ENCODE data around the gene FAM200B.
"Not testable (repeated sequence)": the region's sequence is repeated elsewhere in the genome, so short reads cannot be mapped to it uniquely, and the experiment has no call there.

Gene FAM200B

DNA sequence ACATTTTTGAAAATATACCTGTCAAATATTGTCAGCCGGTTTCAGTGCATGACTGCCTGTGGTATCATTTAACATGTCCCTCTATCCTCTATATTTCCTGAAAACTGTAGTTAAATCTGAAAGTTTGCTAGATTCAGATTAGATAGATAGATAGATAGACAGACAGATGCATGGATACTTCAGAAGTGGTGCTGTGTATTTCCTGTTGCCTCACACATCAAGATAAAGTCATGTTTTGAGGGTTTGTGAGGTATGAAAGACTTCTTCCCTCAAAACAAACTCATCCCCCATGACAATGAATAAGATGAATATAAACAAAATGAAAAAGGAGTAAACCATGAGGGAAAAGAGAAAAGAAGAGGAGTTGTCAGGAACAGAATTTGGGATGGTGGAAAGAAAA is 15.2 kb downstream of the FAM200B start:
- DNase-seq (ENCODE audit: low spot score) = no peak

DNA sequence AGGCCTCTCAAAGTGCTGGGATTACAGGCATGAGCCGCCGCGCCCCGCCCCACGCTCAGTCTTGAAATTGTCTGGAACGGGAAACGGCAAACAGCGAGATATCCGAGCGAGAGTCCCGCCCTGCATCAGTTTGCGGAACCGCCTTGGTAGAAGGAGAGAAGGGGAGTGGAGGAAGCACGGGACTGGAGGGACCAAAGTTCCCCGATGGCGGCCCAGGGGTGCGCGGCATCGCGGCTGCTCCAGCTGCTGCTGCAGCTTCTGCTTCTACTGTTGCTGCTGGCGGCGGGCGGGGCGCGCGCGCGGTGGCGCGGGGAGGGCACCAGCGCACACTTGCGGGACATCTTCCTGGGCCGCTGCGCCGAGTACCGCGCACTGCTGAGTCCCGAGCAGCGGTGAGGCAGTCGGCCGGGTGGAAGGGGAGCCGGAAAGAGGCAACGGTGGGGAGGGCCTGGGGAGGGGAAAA is 21.3 kb downstream of the FAM200B start, which contains the start of gene BST1:
Gene BST1, plus strand, starts transcription at position 125 of the 463 bp plus-strand sequence. Its CDS starts 80 bp downstream, at position 205.
- DNase-seq (ENCODE audit: low spot score) = no peak

DNA sequence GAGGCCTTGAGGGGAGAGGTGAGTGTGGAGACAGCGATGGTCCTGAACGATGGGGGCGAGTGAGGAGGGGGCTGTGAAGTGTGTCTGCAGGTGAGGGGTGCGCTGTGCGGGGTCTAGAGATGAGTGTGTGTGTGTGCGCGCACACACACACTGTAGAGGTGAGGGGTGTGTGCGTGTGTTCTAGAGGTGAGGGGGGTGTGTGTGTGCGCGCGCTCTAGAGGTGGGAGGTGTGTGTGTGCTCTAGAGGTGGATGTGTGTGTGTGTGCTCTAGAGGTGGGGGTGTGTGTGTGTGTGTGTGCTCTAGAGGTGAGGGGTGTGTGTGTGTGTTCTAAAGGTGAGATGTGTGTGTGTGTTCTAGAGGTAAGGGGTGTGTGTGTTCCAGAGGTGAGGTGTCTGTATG is 21.8 kb downstream of the FAM200B start:
- no peak for DNase-seq (ENCODE audit: low spot score)

DNA sequence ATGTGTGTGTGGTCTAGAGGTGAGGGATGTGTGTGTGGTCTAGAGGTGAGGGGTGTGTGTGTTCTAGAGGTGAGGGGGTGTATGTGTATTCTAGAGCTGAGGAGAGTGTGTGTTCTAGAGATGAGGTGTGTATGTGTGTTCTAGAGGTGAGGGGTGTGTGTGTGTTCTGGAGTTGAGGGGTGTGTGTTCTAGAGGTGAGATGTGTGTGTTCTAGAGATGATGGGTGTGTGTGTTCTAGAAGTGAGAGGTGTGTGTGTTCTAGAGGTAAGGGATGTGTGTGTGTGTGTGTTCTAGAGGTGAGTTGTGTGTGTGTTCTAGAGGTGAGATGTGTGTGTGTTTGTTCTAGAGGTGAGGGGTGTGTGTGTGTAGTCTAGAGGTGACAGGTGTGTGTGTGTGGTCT is 22.5 kb downstream of the FAM200B start:
- DNase-seq (ENCODE audit: low spot score) = no peak

DNA sequence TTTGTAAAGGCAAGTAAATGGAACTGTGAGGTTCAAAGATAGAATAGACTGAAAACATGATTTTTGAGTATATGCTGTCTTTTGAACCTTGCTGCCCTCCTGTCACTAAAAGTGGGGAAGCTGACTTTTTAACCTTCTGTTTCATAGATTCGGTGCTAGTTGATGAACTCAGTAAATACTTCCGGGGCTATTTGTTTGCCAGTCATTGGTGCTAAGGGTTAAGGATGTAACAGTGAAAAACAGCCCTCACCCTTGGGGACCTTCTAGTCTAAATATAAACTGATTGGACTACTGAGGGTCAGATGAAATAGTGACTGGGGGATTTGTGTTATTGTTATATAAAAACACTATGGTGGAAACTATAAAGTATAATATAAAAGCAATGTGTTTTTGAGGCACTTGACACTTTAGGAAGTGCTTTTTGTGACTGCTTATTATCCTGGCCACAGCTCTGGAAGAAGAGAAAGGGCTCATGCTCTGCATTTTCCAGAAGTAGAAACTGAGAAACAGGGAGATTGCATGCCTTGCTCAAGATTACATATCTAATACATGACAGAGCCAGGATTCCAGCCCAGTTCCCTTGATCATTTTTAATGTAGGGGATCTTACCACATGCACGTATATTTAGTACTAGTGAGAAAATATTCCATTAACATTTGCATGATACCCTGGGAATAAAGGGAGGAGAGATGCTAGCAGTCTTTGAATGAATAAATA is 25.2 kb downstream of the FAM200B start:
- no peak for DNase-seq (ENCODE audit: low spot score)

DNA sequence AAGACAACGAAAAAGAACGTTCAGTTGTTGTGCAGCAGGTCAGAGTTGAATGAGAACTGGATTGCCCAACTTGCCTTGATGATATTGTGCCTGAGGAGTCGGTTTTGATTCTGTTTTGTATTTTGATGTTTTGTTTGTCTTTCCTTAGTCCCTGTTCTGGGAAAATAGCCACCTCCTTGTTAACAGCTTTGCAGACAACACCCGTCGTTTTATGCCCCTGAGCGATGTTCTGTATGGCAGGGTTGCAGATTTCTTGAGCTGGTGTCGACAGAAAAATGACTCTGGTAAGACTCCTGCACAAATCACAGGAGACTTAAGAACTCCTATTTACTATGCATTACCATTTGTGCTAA is 25.7 kb downstream of the FAM200B start:
- no peak for DNase-seq (ENCODE audit: low spot score)

DNA sequence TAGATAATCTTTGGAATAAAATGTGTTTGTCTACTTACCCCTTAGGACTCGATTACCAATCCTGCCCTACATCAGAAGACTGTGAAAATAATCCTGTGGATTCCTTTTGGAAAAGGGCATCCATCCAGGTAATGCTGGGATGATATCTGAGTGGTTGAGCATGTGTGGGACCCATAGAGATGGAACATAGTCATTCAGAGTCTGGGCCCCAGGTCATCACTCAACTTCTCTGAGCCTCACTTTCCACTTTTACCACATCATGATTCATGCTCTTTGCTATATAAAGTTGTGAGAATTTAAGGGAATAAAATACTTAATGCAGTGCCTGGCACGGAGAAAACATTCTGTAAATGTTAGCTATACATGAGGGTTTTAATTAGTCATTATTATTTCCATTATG is 30.1 kb downstream of the FAM200B start:
- DNase-seq (ENCODE audit: low spot score) = no peak

DNA sequence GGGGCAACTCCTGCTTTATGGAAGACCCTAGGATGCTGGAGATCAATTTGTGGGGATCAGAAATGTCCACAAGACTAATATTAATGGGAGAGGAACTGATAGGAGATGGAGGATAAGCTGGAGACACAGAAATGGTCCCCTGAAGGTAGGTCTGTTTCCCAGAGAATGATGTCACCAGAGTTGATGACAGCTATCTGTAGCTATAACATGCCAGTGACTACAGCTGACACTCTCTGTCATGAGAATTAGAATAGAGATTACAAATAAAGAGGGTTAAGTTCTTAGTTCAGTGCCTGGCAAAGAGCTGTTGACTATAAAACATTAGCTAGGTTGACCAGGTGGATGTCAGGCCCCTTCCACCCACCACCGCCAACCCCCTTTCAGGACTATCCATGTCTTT is 30.6 kb downstream of the FAM200B start:
- no peak for DNase-seq (ENCODE audit: low spot score)

DNA sequence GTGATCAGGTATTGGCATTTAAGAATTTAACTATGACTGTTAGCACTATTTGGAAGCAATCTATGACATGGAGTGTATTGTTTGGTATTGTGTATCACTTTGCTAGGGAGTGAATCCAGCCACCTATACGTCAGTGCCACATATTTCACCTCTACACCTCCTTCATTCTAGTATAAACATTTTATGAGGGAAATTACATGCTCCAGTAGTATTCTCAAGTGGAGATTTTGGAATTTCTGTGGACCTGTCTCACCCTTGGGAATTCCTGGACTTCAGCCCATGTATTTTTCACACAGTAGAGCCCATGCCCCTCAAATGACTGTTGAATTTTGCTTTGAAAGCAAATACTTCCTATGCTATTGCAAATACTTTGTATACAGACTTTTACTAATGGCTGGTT is 32.5 kb downstream of the FAM200B start:
- no peak for DNase-seq (ENCODE audit: low spot score)

DNA sequence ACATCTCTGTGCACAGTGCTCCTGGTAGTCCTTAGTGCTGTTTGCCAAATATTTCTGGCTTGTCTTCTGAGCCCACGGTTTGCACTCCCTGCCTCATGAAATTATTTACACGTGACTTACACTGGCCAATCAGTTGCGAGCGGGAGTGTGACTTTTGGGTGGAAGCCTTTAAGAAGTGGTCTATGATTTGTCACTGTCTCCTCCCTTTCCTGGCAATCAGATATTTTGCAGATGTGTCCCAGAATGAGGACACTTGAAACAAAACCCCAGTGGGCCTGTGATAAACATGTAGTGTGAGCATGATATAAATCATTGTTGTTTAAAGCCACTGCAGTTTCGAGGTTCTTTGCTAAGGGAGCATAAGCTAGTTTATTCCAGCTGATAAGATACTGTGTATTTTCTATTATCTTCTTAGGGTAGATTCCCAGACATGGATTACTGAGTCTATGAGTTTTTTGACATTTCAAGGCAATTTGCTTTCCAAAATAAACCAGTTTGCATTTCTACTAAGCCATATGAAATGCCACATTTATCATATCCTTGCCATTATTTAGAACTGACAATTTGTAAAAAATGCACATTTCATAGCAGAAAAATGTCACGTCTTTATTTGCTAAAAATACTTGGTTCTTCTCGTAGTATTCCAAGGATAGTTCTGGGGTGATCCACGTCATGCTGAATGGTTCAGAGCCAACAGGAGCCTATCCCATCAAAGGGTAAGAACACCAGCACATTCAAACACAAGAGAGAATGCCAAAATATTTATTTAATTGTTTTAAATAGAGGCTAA is 33.2 kb downstream of the FAM200B start:
- no peak for DNase-seq (ENCODE audit: low spot score)

DNA sequence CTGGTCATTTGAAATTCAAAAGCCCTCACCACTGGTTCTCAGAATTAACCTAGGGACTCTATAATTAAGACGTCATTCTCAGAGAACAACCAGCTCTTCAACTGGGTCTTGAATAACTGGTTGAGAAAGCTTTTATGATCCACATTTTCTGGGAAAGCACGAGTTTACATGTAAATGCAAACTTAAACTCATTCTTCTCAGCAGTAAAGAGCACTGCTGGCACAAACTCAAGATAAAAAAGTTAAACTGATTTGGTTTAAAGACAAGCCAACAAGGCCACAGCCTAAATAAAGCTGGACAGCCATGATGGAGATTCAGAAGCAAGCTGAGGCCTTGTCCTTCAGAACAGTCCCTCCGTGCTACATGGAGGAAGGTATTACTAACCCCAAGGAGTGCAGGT is 34.5 kb downstream of the FAM200B start:
- DNase-seq (ENCODE audit: low spot score) = no peak

DNA sequence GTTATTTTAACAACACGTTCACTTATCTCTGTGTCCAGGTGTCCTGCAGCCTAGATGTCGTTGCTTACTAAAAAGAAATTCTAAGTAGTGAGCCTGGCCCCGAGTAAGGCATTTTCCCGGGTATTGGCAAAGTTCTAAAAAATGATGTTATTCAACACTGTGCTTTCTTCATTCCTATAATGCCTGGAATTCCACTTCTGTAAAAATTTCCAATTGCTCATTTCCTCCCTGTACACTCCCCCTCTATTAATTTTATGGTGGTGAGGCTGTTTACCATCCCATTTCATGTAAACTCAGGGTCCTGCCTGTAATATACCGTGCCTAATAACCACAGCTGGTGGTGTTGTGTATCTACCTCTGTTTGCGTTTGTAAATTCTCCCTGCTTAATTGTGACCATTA is 35.5 kb downstream of the FAM200B start:
- DNase-seq (ENCODE audit: low spot score) = no peak

DNA sequence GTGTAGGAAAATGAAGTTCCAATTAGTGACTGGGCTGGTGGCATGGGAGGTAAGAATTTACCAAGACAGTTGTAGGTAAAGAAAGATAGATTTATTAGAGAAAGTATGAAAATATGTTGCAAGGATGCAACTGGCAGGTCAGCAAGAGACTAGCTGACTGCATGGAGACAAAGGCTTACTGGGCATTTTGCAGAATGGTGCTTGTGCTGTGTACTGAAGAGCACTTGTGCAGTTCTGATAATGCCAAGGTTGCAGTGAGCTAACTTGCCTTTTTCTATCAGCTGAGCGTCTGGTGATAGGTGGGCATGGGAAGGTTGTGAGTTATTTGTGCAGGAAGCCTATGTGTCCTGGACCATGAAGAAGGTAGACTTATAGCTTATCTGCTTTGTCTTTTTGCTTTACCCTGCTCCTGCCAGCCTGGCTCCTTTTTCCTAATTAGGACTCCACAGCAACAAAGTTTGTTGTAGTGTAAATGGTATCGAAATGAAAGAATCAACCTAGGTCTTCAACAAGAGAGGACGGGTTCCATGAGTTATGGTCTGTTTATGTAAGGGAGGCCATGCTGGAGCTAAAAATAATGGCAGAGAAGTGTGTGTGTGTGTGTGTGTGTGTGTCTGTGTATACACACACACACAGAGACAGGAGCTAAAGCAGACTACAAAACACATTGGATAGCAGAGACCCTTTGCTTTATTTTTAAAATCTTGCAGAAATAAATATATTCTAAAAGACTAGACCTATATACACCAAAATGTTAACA is 36.2 kb downstream of the FAM200B start:
- DNase-seq (ENCODE audit: low spot score) = no peak

DNA sequence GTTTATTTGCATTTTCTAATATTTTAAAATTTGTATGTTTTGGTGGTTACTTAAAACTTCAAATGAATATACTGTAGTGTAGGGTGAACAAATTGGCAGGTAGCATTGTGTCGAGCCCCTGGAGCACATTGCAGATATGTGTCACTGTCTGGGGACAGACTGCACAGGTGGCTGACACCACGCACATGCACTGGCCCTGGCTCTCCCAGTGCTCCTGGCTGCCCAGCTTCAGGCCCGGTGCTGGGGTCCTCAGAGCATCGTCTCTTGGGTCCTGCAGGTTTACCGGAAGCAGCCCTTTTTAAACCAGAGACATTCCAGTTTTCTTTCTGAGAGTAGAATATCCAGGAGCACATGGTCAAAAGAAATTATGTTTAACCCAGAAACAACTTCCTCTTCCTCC is 36.8 kb downstream of the FAM200B start:
- no peak for DNase-seq (ENCODE audit: low spot score)

DNA sequence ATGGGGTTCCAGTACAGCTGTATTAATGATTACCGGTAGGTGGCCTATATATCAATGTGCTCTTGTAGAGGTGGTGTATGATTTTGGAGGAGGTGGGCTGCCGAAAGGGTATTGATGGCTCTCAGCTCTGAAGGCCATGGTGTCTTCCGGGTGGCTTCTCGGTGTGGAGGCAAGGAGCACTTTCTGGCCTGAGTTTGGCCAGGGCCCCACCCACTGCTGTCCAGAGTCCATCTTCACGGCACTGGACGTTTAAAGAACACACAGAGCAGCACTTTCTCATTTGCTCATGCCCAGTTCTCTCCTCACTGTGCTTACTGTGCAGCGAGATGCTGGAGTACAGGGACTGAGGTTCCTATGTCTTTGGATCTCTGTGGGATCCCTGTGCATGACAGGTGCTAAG is 37.3 kb downstream of the FAM200B start:
- peak; percentile 17 for DNase-seq (ENCODE audit: low spot score)

DNA sequence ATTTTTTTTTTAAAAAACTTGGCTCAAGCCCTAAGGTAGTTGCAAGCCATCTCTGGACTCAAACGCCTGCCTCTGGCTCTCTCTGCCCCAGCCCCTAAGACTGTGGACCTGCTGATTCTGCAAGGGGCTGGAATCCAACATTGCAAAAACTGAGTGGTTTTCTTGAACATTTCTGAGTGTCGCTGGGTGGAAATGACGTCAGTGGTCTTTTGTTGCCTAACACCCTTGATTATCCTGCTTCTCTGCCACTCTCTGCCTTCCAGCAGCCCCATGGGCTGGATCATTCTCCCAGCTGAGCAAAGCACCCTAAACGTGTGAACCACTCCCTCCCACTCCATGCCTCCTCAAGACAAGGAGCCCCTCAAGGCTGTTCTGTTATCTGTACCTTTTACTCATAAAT is 37.9 kb downstream of the FAM200B start:
- DNase-seq (ENCODE audit: low spot score) = no peak

DNA sequence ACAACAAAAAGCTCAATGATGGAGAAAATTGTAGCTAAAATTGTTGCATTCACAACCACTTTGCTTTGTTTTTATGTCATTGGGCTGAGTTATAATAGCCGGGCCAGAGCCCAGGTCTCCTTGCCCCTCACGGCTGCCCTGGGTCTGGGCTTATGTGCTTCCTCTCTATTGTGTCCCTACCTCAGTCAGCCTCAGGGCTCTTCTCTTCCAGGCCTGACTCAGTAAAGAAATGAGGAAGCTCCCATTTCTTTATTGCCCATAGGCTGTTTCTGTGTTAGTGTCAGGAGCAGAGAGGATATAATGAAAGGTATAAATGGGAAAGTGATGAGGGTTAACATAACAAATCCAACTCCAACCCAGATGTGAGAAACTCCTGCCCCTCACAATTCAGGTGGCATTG is 39.2 kb downstream of the FAM200B start:
- DNase-seq (ENCODE audit: low spot score) = no peak

DNA sequence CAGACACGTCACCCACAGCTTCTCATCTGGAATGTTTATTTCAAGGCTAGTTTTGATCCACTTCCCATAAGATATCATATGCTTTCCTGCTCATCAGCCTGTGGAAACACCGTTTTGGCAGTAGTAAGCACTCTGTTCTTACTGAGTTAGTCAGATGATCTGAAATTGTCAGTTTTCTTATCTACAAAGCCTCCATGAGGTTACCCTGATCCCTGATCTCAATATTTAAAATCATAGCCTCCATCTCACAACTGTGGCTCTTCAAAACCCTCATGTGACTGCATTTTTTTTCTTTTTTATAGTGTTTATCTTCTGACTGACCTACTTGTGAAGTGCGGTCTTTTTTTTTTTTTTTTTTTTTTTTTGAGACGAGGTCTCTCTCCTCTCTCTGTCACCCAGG is 44.0 kb downstream of the FAM200B start:
- no peak for DNase-seq (ENCODE audit: low spot score)

DNA sequence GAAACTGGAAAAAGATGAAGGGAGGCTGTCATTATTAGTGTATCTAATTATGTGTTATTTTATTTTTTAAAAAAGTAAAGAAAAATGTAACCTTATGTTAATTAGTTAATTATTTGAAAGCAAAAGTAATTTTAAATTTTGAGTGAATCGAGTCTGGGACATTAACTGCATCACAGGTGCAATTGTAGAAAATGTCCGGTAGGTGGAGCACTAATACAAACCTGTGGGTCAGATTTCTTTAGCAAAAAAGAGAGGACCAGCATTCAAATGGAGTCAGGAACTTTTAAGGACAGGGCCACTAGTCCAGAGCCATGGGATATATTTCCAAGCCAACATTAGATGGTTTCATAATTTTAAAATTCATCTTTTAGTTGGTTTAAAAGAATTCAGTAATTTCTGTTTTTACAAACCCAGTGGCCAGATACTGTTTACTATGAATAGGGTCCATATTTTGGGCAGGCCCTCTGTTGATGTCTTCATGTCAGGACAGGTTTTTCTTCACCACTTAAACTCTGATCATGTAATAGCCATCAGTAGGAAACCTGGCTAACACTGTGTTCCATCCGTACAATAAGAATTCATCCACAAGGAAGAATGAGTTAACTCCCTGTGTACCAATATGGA is 48.4 kb downstream of the FAM200B start:
- peak; percentile 47 for DNase-seq (ENCODE audit: low spot score)

DNA sequence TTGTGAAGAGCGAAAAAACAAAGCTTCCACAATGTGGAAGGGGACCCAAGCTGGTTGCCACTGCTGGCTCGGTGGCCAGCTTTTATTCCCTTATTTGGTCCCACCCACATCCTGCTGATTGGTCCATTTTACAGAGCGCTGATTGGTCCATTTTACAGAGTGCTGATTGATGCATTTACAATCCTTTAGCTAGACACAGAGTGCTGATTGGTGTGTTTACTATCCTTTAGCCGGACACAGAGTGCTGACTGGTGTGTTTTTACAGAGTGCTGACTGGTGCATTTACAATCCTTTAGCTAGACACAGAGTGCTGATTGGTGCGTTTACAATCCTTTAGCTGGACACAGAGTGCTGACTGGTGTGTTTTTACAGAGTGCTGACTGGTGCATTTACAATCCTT is 51.4 kb downstream of the FAM200B start:
- DNase-seq (ENCODE audit: low spot score) = not testable (repeated sequence)

DNA sequence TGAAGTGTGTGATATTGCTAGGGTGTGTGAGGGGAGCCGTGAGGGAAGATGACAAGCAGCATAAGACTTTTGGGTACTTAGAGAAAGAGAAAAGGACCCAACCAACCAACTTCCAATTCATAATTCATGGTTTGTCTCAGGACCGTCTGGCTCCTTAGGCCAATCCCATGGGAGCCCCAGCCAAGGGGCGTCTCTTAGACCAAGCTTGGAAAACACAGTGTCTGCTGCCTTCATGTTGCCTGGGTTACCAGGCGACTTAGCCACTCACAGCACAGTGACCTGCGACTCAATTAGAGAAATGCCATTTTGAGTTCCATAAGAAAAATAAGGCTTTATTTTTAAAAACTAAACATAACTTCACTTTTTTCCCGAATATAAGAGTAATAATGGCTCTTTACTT is 53.9 kb downstream of the FAM200B start:
- no peak for DNase-seq (ENCODE audit: low spot score)

DNA sequence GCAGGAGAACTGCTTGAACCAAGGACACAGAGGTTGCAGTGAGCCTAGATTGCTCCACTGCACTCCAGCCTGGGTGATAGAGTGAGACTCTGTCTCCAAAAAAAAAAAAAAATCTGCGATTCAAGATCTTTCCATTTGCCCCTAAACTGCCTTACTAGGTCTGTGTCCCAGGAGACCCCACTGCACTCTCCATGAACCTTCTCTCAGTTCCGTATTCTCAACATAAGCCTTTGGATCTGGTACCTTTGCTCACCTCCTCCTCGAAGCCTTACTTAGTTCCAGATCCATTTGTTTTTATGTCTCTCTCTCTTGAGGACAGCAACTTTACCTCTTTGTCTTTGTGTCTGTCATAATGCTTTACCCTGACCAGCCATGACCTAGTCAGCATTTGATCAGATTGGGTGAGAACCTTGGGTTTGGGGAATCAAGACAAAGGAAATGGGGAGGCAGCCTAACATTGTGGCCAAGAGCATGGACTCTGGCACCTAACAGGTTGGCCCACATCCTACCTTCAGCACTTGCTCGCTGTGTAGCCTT is 55.0 kb downstream of the FAM200B start:
- DNase-seq (ENCODE audit: low spot score) = no peak
